NB4 (cell line): ENCODE measurements around the gene FPR3.

ENCODE experiments used
- DNase-seq: peaks from one replicate; pipeline ENCODE4 v3.0.0; 2010; ENCODE audit warnings: low read depth
- H3K4me3 ChIP-seq: one replicate; pipeline ENCODE4 v1.5.1; 2011; ENCODE audit warnings: mild to moderate bottlenecking, low read depth, low read length, moderate library complexity
- MYC ChIP-seq: IDR thresholded peaks from 2 replicates; pipeline ENCODE4 v1.6.1; 2011; ENCODE audit warnings: low read depth, low read length
- POLR2A ChIP-seq: IDR thresholded peaks from 2 replicates; pipeline ENCODE4 v1.6.1; 2011; ENCODE audit warnings: mild to moderate bottlenecking; ENCODE audit not compliant: insufficient read length; ENCODE audit errors: extremely low read depth
- TF ChIP-seq, protein P1 (sequence below): IDR thresholded peaks from 2 replicates; pipeline ENCODE4 v1.6.1; 2011; ENCODE audit warnings: low read depth, low read length
- TF ChIP-seq, protein P2 (sequence below): IDR thresholded peaks from one replicate; pipeline ENCODE4 v1.5.1; 2012; ENCODE audit warnings: low read depth, low read length

Gene FPR3

DNA sequence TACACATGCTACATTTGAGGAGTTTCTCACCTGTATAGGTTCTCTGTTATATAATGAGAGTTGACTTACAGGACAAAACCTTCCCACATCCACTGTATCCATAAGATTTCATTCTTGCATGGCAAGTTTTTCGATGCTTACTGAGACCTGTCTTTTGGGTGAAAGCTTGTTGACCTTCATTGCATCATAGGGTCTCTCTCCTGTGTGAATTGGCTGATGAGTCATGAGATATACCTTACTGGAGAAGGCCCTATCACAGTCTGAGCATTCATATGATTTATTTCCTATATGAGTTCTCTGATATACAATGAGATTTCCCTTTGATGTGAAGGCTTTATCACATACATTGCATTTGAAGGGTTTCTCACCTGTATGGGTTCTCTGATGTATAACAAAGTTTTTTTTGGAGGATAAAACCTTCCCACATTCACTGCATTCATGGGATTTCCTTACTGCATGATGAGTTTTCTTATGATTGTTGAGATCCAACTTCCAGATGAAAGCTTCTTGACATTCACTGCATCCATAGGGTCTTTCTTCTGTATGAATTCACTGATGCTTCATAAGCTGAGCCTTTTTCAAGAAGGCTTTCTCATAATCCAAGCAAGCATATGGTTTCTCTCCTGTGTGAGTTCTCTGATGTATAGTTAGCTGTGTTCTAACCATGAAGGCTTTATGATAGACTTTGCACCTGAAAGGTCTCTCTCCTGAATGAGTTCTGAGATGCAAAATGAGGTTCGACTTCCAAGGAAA is 67.1 kb downstream of the FPR3 start:
- H3K4me3 ChIP-seq = no peak overlapping the region
- TF ChIP-seq, protein P1, sequence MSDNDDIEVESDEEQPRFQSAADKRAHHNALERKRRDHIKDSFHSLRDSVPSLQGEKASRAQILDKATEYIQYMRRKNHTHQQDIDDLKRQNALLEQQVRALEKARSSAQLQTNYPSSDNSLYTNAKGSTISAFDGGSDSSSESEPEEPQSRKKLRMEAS = no peak
- TF ChIP-seq, protein P2, sequence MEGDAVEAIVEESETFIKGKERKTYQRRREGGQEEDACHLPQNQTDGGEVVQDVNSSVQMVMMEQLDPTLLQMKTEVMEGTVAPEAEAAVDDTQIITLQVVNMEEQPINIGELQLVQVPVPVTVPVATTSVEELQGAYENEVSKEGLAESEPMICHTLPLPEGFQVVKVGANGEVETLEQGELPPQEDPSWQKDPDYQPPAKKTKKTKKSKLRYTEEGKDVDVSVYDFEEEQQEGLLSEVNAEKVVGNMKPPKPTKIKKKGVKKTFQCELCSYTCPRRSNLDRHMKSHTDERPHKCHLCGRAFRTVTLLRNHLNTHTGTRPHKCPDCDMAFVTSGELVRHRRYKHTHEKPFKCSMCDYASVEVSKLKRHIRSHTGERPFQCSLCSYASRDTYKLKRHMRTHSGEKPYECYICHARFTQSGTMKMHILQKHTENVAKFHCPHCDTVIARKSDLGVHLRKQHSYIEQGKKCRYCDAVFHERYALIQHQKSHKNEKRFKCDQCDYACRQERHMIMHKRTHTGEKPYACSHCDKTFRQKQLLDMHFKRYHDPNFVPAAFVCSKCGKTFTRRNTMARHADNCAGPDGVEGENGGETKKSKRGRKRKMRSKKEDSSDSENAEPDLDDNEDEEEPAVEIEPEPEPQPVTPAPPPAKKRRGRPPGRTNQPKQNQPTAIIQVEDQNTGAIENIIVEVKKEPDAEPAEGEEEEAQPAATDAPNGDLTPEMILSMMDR = no peak
- no peak for TF ChIP-seq MYC
- TF ChIP-seq POLR2A = no peak
- DNase-seq = no peak

DNA sequence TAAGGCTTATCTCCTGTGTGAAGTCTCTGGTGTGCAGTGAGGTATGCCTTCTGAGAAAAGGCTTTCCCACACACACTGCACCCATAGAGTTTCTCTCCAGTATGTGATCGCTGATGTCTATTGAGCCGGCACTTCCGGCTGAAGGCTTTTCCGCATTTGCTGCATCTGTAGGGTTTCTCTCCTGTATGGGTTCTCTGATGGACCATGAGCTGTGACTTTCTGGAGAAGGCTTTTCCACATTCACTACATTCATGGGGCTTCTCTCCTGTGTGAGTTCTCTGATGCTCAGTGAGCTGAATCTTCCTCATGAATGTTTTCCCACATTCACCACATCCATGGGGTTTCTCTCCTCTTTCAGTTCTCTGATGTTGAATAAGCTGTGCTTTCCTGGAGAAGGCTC is 78.1 kb downstream of the FPR3 start:
- TF ChIP-seq MYC (no peak), POLR2A (no peak)
- TF ChIP-seq, protein P1 = no peak
- TF ChIP-seq, protein P2 = no peak
- H3K4me3 ChIP-seq = no peak overlapping the region

More for the DNA sequence above, 78.1 kb downstream of the FPR3 start:
- DNase-seq = no peak
